GM18861 (cell line): Measurements from ENCODE around the gene NDUFA11.

Source experiments
- ATAC-seq: cut with Tn5 transposase; IDR thresholded peaks from one replicate; pipeline ENCODE4 v1.9.1; 2021; ENCODE audit not compliant: unreplicated experiment

NDUFA11 gene

DNA sequence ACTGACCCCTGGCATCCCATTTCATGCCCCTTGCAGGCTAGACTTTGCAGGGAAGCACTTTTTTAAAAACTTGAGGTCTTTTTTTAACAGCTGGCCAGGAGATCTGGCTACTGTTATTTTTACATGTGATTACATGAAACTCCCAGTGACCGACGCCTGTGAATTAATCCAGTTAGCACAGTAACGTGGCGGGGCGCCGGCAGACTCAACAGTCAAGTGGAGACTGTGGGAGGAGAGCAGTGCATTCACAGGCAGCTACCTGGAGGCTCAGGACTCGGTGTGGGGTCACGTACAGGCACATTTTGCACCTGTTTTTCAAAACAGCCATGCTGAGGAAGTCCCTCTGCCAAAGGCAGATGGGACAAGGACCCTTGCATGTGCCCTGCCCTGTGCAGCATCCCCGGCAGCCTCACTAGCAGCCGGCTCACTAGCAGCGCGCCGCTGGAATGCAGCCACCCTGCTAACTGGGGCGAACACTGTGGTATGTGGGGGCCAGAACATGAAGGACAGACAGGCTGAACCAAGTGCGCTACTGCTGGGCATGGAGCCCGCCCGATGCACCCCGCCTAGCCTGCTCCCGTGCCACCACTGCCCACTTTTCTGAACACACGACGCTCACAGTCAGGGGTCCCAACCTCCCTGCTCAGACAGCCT lies 29.1 kb upstream of the NDUFA11 start:
- no peak for ATAC-seq

GRCh38 chr19:5932146-5932545 lies 28.6 kb upstream of the NDUFA11 start:
- ATAC-seq, result no peak

DNA sequence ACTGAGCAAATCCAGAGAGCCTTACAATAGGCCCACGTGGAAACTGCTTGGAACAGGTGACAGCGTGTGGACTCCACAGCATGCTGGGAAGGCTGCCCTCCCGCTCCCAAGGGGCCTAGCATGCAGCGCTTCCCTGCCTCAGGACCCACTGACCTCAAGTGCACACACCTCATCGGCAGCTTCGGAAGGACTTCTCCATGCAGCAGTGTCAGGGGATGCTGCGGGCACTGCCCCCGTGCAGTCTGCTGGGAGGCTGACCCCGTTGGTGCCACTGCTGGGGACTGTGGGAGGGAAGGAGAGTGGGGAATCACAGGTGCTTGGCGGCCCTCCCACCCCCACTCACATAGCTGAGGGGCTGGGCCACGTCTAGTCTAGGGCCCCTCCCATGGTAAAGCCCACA lies 27.7 kb upstream of the NDUFA11 start:
- no peak for ATAC-seq

DNA sequence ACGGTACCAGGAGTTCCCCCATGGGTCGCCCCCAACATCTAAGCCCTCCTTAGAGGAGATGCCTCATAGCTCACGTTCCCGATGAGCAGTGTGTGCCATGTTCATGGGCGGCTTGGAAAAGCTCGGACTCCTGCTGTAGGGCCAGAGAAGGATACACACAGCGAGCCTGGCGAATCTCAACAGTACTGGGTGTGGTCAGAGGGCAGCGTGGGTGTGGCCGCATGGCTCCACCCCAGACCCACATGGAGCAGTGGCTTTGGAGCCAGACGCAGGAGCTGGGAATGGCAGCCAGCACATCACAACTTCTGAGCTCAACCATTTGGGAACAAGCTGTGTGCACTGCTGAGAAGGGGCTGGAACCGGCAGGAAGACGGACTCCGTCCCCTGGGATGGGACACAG lies 26.0 kb upstream of the NDUFA11 start:
- ATAC-seq, result no peak

GRCh38 chr19:5929179-5929578 lies 25.6 kb upstream of the NDUFA11 start:
- no peak for ATAC-seq

- peak; percentile 72 for ATAC-seq
These were observed 23.8 kb upstream of the NDUFA11 start for GRCh38 chr19:5927441-5927821.

DNA sequence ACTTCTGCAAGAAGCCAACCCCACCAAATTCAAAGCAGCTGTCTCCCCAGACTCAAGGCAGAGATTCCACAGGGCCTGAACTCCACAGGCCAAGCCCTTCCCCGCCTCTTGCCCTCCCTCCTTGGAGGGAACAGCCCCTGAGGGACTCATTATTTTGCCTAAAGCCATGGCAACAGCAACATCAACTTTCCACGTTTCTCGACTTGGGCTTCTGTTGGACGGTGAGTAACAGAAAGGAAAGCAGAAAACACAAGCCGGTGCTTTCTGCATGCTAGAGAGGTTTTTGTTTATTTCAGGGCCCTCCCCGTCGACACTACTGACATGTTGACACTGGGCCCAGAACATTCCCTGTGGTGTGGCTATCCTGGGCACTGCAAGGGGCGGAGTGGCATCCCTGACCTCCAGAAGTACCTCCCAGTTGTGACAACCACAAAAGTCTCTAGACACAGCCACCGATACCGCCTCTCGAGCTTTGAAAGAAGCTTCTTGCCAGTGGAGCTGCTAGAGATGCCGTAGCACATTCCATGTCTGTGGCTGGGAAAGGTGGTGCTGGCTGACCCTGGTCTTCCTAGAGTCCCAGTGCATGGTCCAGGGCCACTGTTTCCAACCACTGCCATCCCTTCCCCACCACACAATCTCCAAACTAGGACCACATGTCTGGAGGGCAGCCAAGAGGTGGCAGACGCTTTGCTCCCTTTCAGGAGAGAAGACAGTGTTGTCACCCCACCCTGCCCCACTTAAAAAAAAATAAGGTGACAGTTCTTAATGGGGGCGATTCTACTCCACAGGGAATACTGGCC lies 23.3 kb upstream of the NDUFA11 start:
- no peak for ATAC-seq

DNA sequence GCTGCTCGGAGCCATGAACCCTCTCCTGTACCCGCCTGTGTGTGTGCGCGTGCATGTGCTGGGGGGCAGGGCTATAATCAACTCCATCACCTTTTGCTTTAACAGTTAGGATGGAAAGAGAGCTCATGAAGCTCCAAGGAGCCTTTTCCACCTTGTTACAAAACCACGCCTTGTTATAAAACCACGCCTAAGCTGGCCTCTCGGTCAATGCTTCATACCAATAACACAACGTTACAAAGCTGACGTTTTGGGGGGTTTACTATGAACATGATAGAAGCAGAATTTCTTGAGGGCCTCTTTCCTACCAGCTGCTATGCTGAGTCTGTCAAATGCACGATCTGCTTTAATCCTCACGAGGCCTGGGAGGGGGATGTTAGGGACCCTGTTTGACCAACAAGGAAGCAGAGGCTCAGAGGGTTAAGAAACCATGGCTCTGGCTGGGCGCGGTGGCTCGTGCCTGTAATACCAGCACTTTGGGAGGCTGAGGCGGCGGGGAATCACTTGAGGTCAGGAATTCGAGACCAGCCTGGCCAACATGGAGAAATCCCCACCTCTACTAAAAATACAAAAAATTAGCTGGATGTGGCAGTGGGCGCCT lies 22.3 kb upstream of the NDUFA11 start:
- no peak for ATAC-seq

- ATAC-seq, result no peak
These were observed 19.8 kb upstream of the NDUFA11 start for GRCh38 chr19:5923356-5923755.

- no peak for ATAC-seq
These were observed 18.6 kb upstream of the NDUFA11 start for GRCh38 chr19:5922161-5922545.

DNA sequence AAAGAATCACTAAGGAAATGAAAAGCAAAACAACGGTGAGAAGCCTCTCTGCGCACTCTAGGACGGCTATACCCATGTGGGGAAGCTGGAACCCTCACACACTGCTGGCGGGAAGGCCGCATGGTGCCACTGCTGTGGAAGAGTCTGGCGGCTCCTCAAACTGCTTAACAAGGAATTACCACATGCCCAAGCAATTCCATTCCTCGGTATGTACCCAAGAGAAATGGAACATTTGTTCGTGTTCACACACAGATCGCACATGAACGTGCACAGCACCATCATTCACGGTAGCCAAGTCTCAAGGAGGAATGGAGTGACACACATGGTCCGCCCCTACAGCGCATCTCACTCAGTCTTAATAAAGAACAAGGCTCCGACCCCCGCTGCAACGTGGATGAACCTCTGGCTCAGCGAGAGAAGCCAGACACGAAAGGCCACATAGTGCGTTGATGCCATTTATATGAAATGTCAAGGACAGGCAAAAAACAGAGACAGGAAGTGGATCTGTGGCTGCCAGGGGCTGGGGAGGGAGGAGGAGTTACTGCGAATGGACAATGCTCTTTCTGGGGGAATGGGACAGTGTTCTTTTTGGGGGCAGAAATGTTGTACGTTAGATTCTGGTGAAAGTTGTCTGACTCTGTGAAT lies 18.0 kb upstream of the NDUFA11 start:
- no peak for ATAC-seq

GRCh38 chr19:5918463-5919079 lies 15.0 kb upstream of the NDUFA11 start:
- no peak for ATAC-seq

GRCh38 chr19:5917431-5918107 lies 14.0 kb upstream of the NDUFA11 start:
- ATAC-seq, result no peak

DNA sequence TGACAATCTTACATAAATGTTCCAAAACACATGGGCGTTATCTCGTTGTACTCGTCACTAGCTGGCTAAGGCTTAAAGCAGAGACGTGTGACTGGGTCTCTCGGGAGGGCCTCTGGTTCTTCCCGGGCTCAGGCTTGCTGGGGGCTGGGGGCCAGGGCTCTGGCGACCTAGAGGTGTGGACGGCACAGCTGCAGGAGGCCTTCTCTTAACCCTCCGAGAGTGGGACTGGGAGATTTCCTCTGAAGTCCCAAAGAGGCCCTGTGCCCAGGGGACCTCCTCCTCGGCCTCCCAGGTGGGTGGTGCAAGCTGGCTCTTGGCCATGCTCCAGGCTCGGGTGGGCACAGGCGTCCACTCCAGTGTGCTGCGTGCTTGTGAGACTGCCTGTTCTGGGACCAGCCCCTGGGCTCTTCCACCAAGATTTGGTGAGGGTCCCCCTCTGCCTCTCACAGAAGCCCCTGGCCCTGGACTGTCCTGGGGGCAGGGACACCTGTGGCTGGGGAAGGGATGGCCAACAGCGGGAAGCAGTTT lies 12.7 kb upstream of the NDUFA11 start:
- no peak for ATAC-seq

DNA sequence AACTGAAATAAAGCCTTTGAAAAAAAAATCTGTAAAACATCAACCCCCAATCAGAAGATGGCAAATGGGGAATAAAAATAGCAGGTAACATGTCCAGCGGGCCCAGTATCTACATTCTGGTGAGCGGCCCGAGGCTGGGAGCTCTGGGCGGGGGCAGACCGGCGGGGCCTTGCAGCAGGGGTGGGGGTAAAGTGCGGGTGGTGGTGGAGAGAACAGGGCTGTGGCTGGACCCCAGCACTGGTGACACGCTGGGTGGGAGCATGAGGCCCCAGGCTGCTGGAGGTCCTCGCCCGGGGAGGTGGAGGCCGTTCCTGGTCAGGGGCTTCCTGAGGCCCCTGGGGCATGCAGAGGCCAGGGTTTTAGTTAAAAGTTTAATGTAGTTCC lies 12.2 kb upstream of the NDUFA11 start:
- no peak for ATAC-seq

DNA sequence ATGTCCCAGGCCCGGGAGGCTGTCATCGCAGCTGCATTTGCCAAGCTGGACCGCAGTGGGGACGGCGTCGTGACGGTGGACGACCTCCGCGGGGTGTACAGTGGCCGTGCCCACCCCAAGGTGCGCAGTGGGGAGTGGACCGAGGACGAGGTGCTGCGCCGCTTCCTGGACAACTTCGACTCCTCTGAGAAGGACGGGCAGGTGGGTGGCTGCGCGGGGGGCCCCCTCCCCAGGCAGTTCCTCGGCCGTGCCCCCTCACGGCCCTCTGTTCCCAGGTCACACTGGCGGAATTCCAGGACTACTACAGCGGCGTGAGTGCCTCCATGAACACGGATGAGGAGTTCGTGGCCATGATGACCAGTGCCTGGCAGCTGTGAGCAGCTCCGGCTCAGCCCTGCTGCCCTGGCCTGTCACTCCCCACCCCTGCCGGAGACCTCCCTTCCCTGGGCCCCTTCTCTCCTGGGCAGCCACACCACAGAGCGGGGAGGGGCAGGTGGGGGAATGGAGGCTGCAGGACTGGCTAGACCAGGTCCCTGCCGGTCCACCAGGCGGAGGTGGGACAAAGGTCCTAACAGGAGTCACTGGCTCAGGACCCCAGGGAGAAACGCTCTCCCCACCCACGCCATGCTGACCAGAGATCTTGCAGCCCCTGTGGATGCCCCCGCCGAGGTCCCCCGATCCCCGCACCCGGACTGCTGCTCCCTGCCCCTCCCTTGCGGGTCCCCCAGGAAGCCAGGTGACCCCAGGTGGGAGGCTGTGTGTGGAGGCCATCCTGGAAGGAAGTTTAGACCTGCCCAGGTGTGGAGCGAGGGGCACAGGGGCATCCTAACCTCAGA lies 11.6 kb upstream of the NDUFA11 start:
- no peak for ATAC-seq

GRCh38 chr19:5914358-5914774 lies 10.8 kb upstream of the NDUFA11 start:
- no peak for ATAC-seq

DNA sequence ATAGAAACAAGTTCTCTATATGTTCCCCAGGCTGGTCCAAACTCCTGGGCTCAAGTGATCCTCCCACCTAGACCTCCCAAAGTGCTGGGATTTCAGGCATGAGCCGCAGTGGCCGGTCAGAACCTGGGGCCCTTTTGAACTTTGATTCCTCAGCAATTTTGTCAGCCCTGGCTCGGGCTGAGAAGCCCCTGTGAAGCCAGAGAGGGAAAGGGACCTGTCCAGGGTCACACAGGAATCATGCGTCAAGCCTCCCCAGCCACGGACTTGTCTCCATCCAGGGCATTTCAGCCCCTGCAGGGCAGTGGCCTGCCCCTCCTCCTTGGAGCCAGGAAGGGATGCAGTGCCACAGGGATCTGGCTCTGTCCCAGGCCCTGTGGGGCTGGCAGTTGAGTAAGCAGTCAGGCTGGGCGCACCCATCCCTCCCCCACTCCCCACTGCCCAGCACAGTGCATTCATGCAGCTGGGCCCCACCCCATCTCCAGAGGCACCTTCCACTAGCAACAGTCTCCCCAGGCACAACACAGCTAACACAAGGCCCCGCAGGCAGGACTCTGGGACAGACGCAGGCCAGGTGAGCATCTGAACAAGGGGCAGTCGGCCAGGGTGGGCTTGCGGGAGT lies 10.3 kb upstream of the NDUFA11 start, which contains the start of gene CAPS:
CAPS (plus strand) TSS at position 516 of the 619 bp plus-strand sequence. CDS start 153 bp downstream, outside the sequence.
- no peak for ATAC-seq

DNA sequence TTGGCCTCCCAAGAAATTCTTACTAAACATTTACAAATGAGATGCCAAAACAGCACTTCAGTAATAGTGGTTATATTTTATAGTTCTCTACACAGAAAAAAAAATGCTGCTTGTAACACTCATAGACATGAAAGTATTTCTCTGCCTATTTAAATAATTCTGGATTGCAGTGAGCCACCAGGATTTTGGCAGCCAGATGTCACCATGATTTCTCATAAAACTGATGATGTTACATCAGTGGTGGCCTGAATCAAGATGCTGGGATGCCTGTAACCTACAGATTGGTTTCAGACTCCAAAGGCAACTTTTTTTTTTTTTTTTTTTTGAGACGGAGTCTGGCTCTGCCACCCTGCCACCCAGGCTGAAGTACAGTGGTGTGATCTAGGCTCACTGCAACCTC lies 7.8 kb upstream of the NDUFA11 start:
- ATAC-seq, result no peak
